HG03196 (cell line): ENCODE measurements around the gene GPR50.

Source experiments
- ATAC-seq: cut with Tn5 transposase; IDR thresholded peaks from one replicate; pipeline ENCODE4 v1.9.1; 2021; ENCODE audit not compliant: unreplicated experiment

Gene GPR50

GRCh38 chrX:151176231-151176750, at the start of gene GPR50:
Gene GPR50, plus strand, starts transcription at chrX:151176584. Its CDS starts 138 bp downstream, at chrX:151176722.
- ATAC-seq = no peak

- no peak for ATAC-seq
These were observed 43.9 kb upstream of the GPR50 start for GRCh38 chrX:151132531-151132930.

- ATAC-seq = no peak
These were observed 24.6 kb upstream of the GPR50 start for GRCh38 chrX:151151665-151152267.

DNA sequence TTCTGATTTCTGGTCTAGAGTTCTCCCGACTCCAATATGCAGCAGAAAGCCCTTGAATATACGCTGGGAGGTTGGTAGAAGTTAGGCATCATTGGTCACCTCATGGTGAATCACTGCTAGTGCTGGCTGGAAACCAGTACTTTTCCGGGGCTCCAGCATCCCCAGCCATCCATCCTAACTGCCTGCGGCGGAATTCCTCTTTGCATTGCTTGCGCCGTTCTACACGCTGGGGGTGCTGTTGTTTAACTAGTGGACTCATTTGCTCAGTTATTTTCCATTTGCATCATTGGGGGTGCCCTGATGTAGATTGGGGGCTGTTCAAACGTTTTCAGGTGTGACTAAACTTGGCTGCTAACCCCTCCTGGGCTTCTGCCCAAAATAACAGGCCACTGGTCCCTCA, 23.3 kb upstream of the GPR50 start:
- no peak for ATAC-seq

GRCh38 chrX:151153667-151154066, 22.7 kb upstream of the GPR50 start:
- no peak for ATAC-seq

DNA sequence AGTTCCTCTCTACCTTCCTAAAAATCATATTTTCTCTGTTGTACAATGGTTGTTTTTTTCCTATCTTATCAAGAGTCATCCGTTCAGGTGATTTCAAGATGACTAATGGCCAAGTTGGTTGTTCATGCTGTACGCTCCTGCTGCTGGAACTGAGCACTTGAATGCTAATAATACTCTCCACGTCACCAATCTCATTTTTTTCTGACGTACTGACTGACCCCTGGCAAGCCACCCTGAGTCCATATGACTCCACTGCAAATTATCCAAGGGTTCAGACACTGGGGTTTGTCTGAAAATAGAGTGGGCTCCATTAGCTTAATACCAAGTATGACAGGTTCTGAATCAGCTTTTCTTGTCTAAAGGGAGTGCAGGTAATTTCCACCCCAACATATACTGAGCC, 21.1 kb upstream of the GPR50 start:
- no peak for ATAC-seq

DNA sequence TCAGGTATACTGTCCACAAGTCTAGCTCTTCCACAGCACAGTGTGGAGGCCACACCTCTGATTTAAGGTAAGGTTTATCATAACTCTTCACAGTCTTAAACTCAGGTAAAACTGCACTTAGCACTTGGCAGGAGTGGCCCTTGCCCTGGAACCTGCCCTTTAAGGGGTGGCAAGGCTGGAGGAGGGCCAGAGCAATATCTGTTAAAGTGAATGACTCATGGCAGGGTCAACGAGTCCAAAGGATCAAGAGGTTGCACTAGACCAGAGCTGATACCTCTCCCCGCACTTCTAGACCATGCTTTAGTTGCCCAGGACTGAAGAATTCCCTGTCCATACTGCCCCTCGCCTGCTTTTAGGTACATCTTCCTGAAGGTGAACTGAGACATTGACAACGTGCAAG, 14.7 kb upstream of the GPR50 start:
- ATAC-seq = no peak

DNA sequence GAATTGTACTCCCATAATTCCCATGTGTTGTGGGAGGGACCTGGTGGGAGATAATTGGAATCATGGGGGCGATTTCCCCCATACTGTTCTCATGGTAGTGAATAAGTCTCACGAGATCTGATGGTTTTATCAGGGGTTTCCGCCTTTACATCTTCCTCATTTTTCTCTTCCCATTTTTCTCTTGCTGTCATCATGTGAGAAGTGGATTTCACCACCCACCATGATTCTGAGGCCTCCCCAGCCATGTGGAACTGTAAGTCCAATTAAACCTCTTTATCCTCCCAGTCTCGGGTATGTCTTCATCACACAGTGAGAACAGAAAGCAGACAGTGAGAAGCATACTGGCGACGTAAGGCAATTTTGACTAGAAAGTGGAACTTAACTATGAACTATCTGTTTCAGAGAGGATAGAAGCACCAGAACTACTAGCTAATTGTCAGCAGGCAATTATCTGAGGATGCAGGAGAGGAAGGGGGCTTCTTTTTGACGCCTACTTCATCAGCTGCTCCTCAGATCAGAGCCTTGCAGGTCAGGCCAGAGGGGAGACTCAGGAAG, 8.5 kb upstream of the GPR50 start:
- ATAC-seq = no peak

DNA sequence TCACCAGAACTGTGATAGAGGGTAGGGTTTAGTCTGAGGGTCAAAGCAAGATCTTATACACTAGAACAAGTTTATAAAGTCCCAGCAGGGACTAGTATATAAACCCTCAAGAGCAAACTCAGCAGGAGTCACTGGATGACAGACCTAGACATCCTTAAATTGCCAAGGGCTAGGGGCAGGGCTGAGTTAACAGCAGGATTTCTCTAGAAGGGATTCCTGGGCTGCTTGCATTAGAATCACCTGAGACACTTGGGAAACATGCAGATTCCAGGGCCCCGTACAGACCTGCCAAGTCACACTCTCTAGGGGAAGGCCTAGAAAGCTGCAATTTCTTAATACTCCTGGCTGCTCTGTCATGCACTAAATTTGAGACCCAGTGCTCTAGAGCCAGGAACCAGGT, 6.6 kb upstream of the GPR50 start:
- ATAC-seq = no peak

- ATAC-seq = no peak
These were observed 1.7 kb upstream of the GPR50 start for GRCh38 chrX:151174581-151175282.

DNA sequence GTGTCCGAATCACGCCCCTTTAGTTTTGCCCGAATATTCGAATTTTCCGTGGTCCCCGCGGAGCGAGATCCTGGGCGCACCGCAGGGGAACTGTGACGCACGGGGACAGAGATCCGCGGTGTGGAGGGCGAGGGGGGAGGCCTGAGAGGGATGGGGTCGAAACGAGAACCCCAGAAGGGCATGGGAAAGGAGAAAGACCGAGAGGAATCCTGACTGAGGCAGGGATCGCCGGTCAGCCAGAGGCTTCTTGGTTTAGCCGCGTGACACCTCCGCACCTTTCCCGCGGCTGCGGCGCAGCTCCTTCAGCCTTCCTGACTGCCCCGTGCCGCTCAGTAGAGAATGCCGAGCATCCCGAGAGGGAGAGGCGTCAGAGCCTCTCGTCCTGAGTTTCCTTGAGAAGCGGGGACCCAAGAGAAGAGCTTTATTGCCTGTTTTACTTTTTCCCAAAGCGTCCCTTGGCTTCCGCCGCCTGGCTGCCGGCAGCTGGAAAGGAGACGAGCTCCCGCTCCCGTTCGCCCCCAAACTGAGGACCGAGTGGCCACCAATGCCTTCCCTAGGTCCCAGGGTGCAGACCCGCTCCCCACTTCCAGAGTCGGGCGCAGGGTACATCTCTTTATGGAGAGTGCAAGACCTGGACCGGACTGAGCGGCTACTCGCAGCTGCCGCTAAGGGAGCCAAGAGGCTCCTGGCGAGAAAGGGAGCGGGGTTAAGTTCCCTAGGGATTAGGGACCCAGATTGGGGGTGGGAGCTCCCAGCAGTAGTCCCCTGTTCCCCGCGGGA, 911 bp upstream of the GPR50 start:
- ATAC-seq = no peak

DNA sequence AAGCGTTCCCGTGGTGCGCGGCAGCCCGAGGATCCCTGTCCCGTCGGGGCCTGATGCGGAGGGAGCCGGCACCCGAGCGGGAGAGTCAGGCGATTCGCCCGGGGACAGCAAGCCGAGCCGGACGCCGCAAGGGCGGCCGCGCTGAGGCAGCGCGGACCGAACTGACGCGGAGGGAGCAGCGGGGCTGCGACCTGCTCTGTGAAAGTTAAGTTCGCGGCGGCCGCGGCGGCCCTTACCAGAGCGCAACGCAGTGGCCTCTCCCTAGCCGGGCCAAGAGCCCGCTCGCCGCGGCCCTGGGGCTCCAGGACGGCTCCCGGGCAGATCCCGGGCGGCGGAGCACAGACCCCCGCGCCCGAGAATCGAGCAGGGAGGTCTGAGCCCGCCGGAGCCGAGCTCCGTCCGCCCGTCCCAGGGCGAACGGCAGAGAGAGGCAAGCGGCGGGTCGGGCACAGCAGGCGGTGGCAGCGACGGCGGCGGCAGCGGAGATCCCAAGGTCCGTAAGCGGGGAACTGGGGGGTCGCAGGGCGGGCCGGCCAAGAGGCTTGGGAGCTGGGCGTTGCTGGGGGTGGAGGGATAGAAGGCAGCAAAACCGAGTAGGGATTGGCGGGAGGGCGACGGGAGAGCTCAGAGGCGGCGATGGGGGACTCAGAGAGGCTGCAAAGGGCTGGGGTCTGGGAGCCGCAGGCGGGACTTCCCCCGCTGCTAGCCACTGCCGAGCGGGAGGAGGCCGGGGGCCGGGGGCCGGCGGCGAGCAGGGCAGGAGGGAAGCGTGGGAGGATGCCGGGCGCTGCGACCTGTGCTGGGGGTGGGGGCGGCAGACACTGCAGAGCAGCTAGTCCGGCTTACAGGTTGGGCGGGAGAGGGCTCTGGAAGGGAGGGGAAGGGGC, 1.0 kb downstream of the GPR50 start:
- ATAC-seq = no peak

- ATAC-seq = no peak
These were observed 2.4 kb downstream of the GPR50 start for GRCh38 chrX:151178746-151179145.

GRCh38 chrX:151180400-151180799, 4.0 kb downstream of the GPR50 start:
- ATAC-seq = no peak

DNA sequence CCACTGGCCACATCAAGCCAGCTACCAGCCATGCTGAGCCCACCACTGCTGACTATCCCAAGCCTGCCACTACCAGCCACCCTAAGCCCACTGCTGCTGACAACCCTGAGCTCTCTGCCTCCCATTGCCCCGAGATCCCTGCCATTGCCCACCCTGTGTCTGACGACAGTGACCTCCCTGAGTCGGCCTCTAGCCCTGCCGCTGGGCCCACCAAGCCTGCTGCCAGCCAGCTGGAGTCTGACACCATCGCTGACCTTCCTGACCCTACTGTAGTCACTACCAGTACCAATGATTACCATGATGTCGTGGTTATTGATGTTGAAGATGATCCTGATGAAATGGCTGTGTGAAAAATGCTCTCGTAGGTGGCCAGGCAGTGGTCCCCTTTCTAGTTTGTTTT, 4.7 kb downstream of the GPR50 start:
- ATAC-seq = no peak

DNA sequence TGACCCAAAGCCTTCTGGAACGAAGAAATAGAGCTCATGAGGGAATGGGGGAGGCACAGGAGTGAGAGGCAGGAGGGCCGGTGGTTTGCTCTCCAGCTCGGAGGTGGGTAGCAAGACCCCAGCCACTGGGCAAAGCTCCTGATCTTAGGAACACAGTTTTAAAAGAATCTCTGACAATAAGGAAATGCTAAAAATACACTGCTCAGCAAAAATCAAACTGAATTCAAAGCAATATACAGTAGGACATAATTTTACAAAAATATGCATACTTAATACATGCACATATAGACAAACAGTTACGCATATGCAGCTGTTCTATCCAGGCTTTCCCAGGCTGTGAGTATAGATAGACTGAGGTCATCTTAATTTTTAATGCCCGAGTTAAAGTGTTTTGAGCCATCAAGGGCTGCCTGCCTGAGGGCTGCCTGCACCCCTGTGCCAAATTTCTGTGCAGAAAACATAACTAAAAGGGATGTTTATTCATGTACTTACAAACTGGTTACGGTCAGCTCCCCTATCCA, 6.9 kb downstream of the GPR50 start:
- ATAC-seq = no peak

- no peak for ATAC-seq
These were observed 7.7 kb downstream of the GPR50 start for GRCh38 chrX:151183912-151184565.

DNA sequence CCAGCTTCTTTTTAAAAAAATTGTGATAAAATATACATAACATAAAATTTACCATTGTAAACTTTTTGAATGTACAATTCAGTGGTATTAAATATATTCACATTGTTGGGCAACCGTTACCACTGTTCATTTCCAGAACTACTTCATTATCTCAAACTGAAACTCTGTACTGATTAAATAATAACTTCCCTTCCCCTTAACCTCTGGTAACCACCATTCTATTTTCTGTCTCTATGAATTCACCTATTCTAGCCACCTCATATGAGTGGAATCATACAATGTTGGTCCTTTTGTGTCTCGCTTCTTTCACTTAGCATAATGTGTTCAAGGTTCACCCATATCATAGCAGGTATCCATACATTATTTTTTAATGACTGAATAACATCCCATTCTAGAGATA, 8.3 kb downstream of the GPR50 start:
- peak; percentile 59 for ATAC-seq

DNA sequence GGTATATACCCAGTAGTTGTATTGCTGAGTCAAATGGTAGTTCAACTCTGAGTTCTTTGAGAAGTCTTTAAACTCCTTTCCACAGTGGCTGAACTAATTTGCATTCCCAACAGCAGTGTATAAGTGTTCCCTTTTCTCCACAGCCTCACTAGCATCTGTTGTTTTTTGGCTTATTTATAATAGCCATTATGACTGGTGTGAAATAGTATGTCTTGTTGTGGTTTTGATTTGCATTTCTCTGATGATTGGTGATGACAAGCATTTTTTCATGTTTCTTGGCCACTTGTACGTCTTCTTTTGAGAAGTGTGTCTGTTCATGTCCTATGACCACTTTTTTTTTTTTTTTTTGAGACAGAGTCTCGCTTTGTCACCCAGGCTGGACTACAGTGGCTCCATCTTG, 30.5 kb downstream of the GPR50 start:
- no peak for ATAC-seq

GRCh38 chrX:151225843-151226242, 49.5 kb downstream of the GPR50 start:
- no peak for ATAC-seq
